Esophagus muscularis mucosa (tissue), 4 donors: Measurements from ENCODE around the gene SH3TC2.

ENCODE experiments used
- EP300 ChIP-seq: sonication (generic); formaldehyde crosslinking; IDR thresholded peaks from one replicate; pipeline ENCODE4 v1.6.1; 2017; ENCODE audit warnings: antibody characterized with exemption
- POLR2A ChIP-seq: fragments of 450-650 bp; IDR thresholded peaks from one replicate; pipeline ENCODE4 v1.6.1; 2017; ENCODE audit warnings: antibody characterized with exemption, moderate library complexity, mild to moderate bottlenecking, low read depth
- POLR2AphosphoS5 ChIP-seq, 2 donors: sonication (generic); formaldehyde crosslinking; IDR thresholded peaks; one replicate each; pipeline ENCODE4 v1.6.1; 2017; ENCODE audit warnings: antibody characterized with exemption in 2 of 2
- TF ChIP-seq, protein P1 (sequence below), 3 experiments: fragments of 200-600 bp in 2 of 3; fragments of 450-650 bp in 1 of 3; sonication (generic) in 2 of 3; IDR thresholded peaks; one replicate each; pipeline ENCODE4 v1.5.1; 2017 to 2019; ENCODE audit warnings: antibody characterized with exemption in 3 of 3, mild to moderate bottlenecking in 2 of 3, moderate library complexity in 1 of 3

DNA sequence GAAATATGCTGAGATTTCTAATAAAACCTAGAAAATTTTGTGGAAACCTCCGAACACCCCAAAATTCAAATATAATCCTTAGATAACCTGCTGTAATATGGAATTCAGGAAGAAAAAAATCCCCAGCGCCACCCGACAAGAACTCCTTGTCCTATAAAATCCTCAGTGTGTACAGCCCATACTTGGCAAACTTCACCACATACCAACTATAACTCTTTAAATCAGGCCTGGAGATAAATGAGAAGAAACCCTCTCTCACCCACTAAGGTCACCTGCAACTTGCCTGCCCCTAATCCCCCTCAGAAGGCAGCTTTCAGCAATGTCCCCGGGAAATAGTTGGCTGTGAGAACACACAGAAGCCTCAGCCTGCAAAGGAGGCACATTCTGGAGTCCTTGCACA is 90.5 kb downstream of the SH3TC2 start:
- TF ChIP-seq, protein P1, sequence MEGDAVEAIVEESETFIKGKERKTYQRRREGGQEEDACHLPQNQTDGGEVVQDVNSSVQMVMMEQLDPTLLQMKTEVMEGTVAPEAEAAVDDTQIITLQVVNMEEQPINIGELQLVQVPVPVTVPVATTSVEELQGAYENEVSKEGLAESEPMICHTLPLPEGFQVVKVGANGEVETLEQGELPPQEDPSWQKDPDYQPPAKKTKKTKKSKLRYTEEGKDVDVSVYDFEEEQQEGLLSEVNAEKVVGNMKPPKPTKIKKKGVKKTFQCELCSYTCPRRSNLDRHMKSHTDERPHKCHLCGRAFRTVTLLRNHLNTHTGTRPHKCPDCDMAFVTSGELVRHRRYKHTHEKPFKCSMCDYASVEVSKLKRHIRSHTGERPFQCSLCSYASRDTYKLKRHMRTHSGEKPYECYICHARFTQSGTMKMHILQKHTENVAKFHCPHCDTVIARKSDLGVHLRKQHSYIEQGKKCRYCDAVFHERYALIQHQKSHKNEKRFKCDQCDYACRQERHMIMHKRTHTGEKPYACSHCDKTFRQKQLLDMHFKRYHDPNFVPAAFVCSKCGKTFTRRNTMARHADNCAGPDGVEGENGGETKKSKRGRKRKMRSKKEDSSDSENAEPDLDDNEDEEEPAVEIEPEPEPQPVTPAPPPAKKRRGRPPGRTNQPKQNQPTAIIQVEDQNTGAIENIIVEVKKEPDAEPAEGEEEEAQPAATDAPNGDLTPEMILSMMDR (IDR thresholded peaks at IDR 0.05) = no peak
- TF ChIP-seq EP300 (no peak), POLR2A (no peak), POLR2AphosphoS5 (IDR thresholded peaks at IDR 0.05) (no peak)
